Mesendoderm (in vitro differentiated cells): ENCODE results near the gene LRRC4C.

Source experiments
- DNase-seq: peaks from one replicate; pipeline ENCODE4 v3.0.0; 2013
- H2AK5ac ChIP-seq: 2 replicates; pipeline ENCODE4 v1.6.1; 2013; ENCODE audit warnings: low read length, inconsistent platforms
- H2BK120ac ChIP-seq: 2 replicates; pipeline ENCODE4 v1.6.1; 2013; ENCODE audit warnings: low read depth, mild to moderate bottlenecking, low read length, moderate library complexity, mixed read lengths
- H2BK15ac ChIP-seq: replicated peaks from 2 replicates; pipeline ENCODE4 v1.6.1; 2013; ENCODE audit warnings: low read depth, mild to moderate bottlenecking, moderate library complexity
- H2BK5ac ChIP-seq: 2 replicates; pipeline ENCODE4 v1.6.1; 2013; ENCODE audit warnings: low read length, inconsistent platforms
- H3K18ac ChIP-seq: 2 replicates; pipeline ENCODE4 v1.6.1; 2013; ENCODE audit warnings: mild to moderate bottlenecking, low read length, mixed read lengths
- H3K23ac ChIP-seq: one replicate; pipeline ENCODE4 v1.6.1; 2013; ENCODE audit warnings: low read length
- H3K27ac ChIP-seq: 2 replicates; pipeline ENCODE4 v1.5.1; 2013; ENCODE audit warnings: low read depth, mild to moderate bottlenecking, inconsistent platforms, low read length, moderate library complexity
- H3K27me3 ChIP-seq: 2 replicates; pipeline ENCODE4 v1.6.1; 2013; ENCODE audit warnings: low read length, control low read depth, mild to moderate bottlenecking, inconsistent platforms; ENCODE audit not compliant: insufficient read depth, poor library complexity
- H3K36me3 ChIP-seq: 2 replicates; pipeline ENCODE4 v1.6.1; 2013; ENCODE audit warnings: low read length, inconsistent platforms; ENCODE audit not compliant: control insufficient read depth, insufficient read depth
- H3K4ac ChIP-seq: one replicate; pipeline ENCODE4 v1.6.1; 2013; ENCODE audit warnings: low read depth, mild to moderate bottlenecking, low read length, moderate library complexity
- H3K4me1 ChIP-seq: 2 replicates; pipeline ENCODE4 v1.6.1; 2013; ENCODE audit warnings: low read depth, low read length, inconsistent platforms; ENCODE audit not compliant: control insufficient read depth
- H3K4me2 ChIP-seq: 2 replicates; pipeline ENCODE4 v1.6.1; 2013; ENCODE audit warnings: low read length
- H3K4me3 ChIP-seq: 2 replicates; pipeline ENCODE4 v1.5.1; 2013; ENCODE audit warnings: mild to moderate bottlenecking, low read length
- H3K56ac ChIP-seq: one replicate; pipeline ENCODE4 v1.6.1; 2013; ENCODE audit warnings: low read length
- H3K79me1 ChIP-seq: 2 replicates; pipeline ENCODE4 v1.6.1; 2013; ENCODE audit warnings: low read length, inconsistent platforms
- H3K79me2 ChIP-seq: 2 replicates; pipeline ENCODE4 v1.6.1; 2013; ENCODE audit warnings: mild to moderate bottlenecking, low read length; ENCODE audit not compliant: control insufficient read depth, insufficient read depth
- H3K9ac ChIP-seq: 2 replicates; pipeline ENCODE4 v1.6.1; 2013; ENCODE audit warnings: low read length, inconsistent platforms
- H4K5ac ChIP-seq: one replicate; pipeline ENCODE4 v1.6.1; 2013; ENCODE audit warnings: low read length
- H4K8ac ChIP-seq: one replicate; pipeline ENCODE4 v1.6.1; 2013; ENCODE audit warnings: low read depth, mild to moderate bottlenecking, control low read depth, low read length, moderate library complexity
- WGBS: extraction: QIAGEN DNeasy Blood & Tissue Kit; methylation state at CpG from one replicate; pipeline ENCODE4 v1.1.7; 2013; ENCODE audit warnings: low lambda C conversion rate, missing lambda C conversion rate; ENCODE audit not compliant: insufficient coverage; ENCODE audit errors: extremely low coverage; 5-methylcytosine and 5-hydroxymethylcytosine counted together

Gene LRRC4C

GRCh38 chr11:40166892-40167291 is 1292.6 kb downstream of the LRRC4C start:
- no peak overlapping the region for H3K23ac ChIP-seq
- no peak overlapping the region for H4K5ac ChIP-seq
- no peak overlapping the region for H3K9ac ChIP-seq
- no peak overlapping the region for H2BK5ac ChIP-seq
- no peak overlapping the region for H3K27ac ChIP-seq
- H3K4me1 ChIP-seq: peaks cover 2% of the 10 kb centered on the region
- H3K4me3 ChIP-seq: no peak overlapping the region
- H2AK5ac ChIP-seq: no peak overlapping the region
- WGBS: no CpG with 5 or more reads among the region's 4 CpGs
- no peak overlapping the region for H4K8ac ChIP-seq
- no peaks in the 10 kb centered on the region for H3K79me2 ChIP-seq
- H3K79me1 ChIP-seq: no peaks in the 10 kb centered on the region
- no peaks in the 10 kb centered on the region for H3K36me3 ChIP-seq
- H3K4me2 ChIP-seq: no peak overlapping the region
- no peak overlapping the region for H2BK120ac ChIP-seq
- no peak overlapping the region for H3K4ac ChIP-seq
- DNase-seq: no peak
- H3K56ac ChIP-seq: no peak overlapping the region
- no peaks in the 10 kb centered on the region for H3K27me3 ChIP-seq
- no peak overlapping the region for H3K18ac ChIP-seq
- no peak overlapping the region for H2BK15ac ChIP-seq

- WGBS: no CpG with 5 or more reads among the region's 4 CpGs
Observed at GRCh38 chr11:40162901-40163883, 1296.3 kb downstream of the LRRC4C start.

GRCh38 chr11:40161854-40162410 is 1297.5 kb downstream of the LRRC4C start:
- H3K4me2 ChIP-seq: no peak overlapping the region
- no peak overlapping the region for H2BK15ac ChIP-seq
- H4K5ac ChIP-seq: no peak overlapping the region
- no peaks in the 10 kb centered on the region for H3K27me3 ChIP-seq
- no peak overlapping the region for H3K18ac ChIP-seq
- H3K56ac ChIP-seq: no peak overlapping the region
- H3K79me2 ChIP-seq: no peaks in the 10 kb centered on the region
- no peak overlapping the region for H3K9ac ChIP-seq
- no peaks in the 10 kb centered on the region for H3K79me1 ChIP-seq
- H2AK5ac ChIP-seq: no peak overlapping the region
- no peaks in the 10 kb centered on the region for H3K4me1 ChIP-seq
- WGBS: no CpG with 5 or more reads among the region's 5 CpGs
- DNase-seq: no peak
- no peak overlapping the region for H3K4ac ChIP-seq
- H3K27ac ChIP-seq: no peak overlapping the region
- H2BK5ac ChIP-seq: no peak overlapping the region
- H3K4me3 ChIP-seq: no peak overlapping the region
- no peak overlapping the region for H4K8ac ChIP-seq
- H3K36me3 ChIP-seq: no peaks in the 10 kb centered on the region
- H3K23ac ChIP-seq: no peak overlapping the region
- H2BK120ac ChIP-seq: no peak overlapping the region

More at GRCh38 chr11:40162901-40163883, 1296.3 kb downstream of the LRRC4C start:
- H2BK5ac ChIP-seq: no peak overlapping the region
- no peak overlapping the region for H3K4me3 ChIP-seq
- H2BK120ac ChIP-seq: no peak overlapping the region
- H3K56ac ChIP-seq: no peak overlapping the region
- H3K9ac ChIP-seq: no peak overlapping the region
- H3K36me3 ChIP-seq: no peaks in the 10 kb centered on the region
- no peak overlapping the region for H3K23ac ChIP-seq
- peaks cover under 1% of the 10 kb centered on the region for H3K4me1 ChIP-seq
- no peak overlapping the region for H2BK15ac ChIP-seq
- DNase-seq: no peak
- no peaks in the 10 kb centered on the region for H3K27me3 ChIP-seq
- no peak overlapping the region for H3K4me2 ChIP-seq
- no peak overlapping the region for H3K27ac ChIP-seq
- no peaks in the 10 kb centered on the region for H3K79me2 ChIP-seq
- H3K18ac ChIP-seq: no peak overlapping the region
- H4K8ac ChIP-seq: no peak overlapping the region
- H2AK5ac ChIP-seq: no peak overlapping the region
- no peaks in the 10 kb centered on the region for H3K79me1 ChIP-seq
- no peak overlapping the region for H3K4ac ChIP-seq
- H4K5ac ChIP-seq: no peak overlapping the region

- Histone ChIP-seq H3K36me3 (no peaks in the 10 kb centered on the region), H4K5ac (no peak overlapping the region), H4K8ac (no peak overlapping the region), H3K27me3 (no peaks in the 10 kb centered on the region), H3K18ac (no peak overlapping the region), H2AK5ac (no peak overlapping the region), H3K4me1 (no peaks in the 10 kb centered on the region), H3K23ac (no peak overlapping the region), H3K4ac (no peak overlapping the region), H3K79me1 (no peaks in the 10 kb centered on the region), H2BK120ac (no peak overlapping the region), H2BK5ac (no peak overlapping the region), H2BK15ac (no peak overlapping the region), H3K4me3 (no peak overlapping the region), H3K79me2 (no peaks in the 10 kb centered on the region), H3K9ac (no peak overlapping the region), H3K56ac (no peak overlapping the region), H3K4me2 (no peak overlapping the region), H3K27ac (no peak overlapping the region)
- no CpG with 5 or more reads among the region's 3 CpGs for WGBS
- no peak for DNase-seq
Observed at GRCh38 chr11:40160418-40160817, 1299.0 kb downstream of the LRRC4C start.

GRCh38 chr11:40149721-40150120 is 1309.7 kb downstream of the LRRC4C start:
- no peak overlapping the region for H3K27ac ChIP-seq
- no peak overlapping the region for H3K56ac ChIP-seq
- no peak overlapping the region for H3K4ac ChIP-seq
- no peaks in the 10 kb centered on the region for H3K36me3 ChIP-seq
- H2AK5ac ChIP-seq: no peak overlapping the region
- no peak overlapping the region for H3K18ac ChIP-seq
- no peaks in the 10 kb centered on the region for H3K79me1 ChIP-seq
- H3K27me3 ChIP-seq: no peaks in the 10 kb centered on the region
- H2BK120ac ChIP-seq: no peak overlapping the region
- no peak overlapping the region for H2BK15ac ChIP-seq
- no peak overlapping the region for H3K9ac ChIP-seq
- H4K8ac ChIP-seq: no peak overlapping the region
- no peak overlapping the region for H2BK5ac ChIP-seq
- H3K4me2 ChIP-seq: no peak overlapping the region
- H4K5ac ChIP-seq: no peak overlapping the region
- no peaks in the 10 kb centered on the region for H3K4me1 ChIP-seq
- no peak overlapping the region for H3K23ac ChIP-seq
- DNase-seq: no peak
- H3K79me2 ChIP-seq: no peaks in the 10 kb centered on the region
- no peak overlapping the region for H3K4me3 ChIP-seq
